ENCODE data around the gene RASGRP1.

DNA sequence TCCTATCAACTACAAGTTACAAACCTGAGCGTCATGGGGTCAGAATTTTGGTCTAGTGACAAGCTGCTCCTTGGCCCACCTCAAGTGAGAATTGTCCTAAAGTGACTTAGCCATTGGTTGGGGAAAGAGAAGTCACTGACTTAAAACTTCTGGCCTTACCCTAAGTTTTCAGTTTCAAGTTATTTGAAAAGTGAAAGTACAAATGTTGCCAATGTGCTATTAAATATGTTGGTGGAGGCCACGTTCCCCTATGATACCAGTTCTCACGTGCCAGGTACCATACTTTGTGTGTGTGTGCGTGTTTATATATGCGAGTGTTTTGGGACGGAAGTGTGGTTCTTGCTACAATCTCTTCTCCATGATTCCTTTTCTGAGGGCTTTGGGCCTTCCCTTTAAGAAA is 22.6 kb upstream of the RASGRP1 start:
- TF ChIP-seq TARDBP (IDR thresholded peaks at IDR 0.05) (no peak), SP1 (IDR thresholded peaks at IDR 0.05) (no peak), ELF4 (IDR thresholded peaks at IDR 0.05) (no peak), ARNT (IDR thresholded peaks at IDR 0.05) (no peak), FOXK2 (IDR thresholded peaks at IDR 0.05) (no peak), FOXM1 (IDR thresholded peaks at IDR 0.05; ENCODE audit: borderline replicate concordance) (no peak), HDGF (IDR thresholded peaks at IDR 0.05; ENCODE audit: borderline replicate concordance) (no peak), BHLHE40 (IDR thresholded peaks at IDR 0.05; ENCODE audit: borderline replicate concordance) (no peak), NFRKB (IDR thresholded peaks at IDR 0.05) (no peak), L3MBTL2 (conservative IDR thresholded peaks at IDR 0.05) (no peak), SUZ12 (IDR thresholded peaks at IDR 0.05) (no peak)
